K562 (cell line): Measurements from ENCODE around the gene NR3C1. TPM values are rescaled to one million over a fixed set of nuclear protein-coding genes. Genes with fewer than 3 reads are reported as not detected.

Source experiments
- ATAC-seq: fragments of 200-7000 bp; cut with Tn5 transposase; 3 replicates; pipeline ENCODE4 v1.9.1; 2020; ENCODE audit warnings: moderate library complexity
- BruUV-seq: library from RNA; stranded (reverse); fragments of 400-500 nt; replicated peaks from 2 replicates; lab custom pipeline; 2021; lab: Mats Ljungman, UMichigan
- CTCF ChIA-PET: fragments of 300-600 bp; formaldehyde crosslinking; extraction: SDS; loops from one replicate; lab custom pipeline; 2021; ENCODE audit warnings: low intra/inter-chr PET ratio; lab: Yijun Ruan, JAX
- POLR2A ChIA-PET: fragments of 300-600, 350-650 bp; sonication (Branson Sonifier 250); formaldehyde crosslinking; extraction: SDS; loops from one replicate; lab custom pipeline; 2021; ENCODE audit warnings: antibody characterized with exemption, inconsistent platforms; lab: Yijun Ruan, JAX
- DNase-seq, 4 experiments: peaks; one replicate each; pipeline versions ENCODE4 v3.0.0 to v3.0.0-alpha.2; 2011 to 2018; ENCODE audit warnings: low spot score in 3 of 4, mixed read lengths in 3 of 4; ENCODE audit errors: extremely low read depth in 1 of 4
- FAIRE-seq: peaks from 2 replicates; lab custom pipeline; 2011; peaks lifted over from hg19 to GRCh38; lab: Jason Lieb, UNC
- H2AFZ ChIP-seq: 2 replicates; pipeline ENCODE4 v1.6.0; 2011; ENCODE audit warnings: low read depth, low read length, control low read depth, inconsistent platforms
- H3K27ac ChIP-seq: fragments of 200-600 bp; 3 replicates; pipeline ENCODE4 v1.8.0; 2011; ENCODE audit warnings: low read depth, mild to moderate bottlenecking, control low read depth, inconsistent platforms, low read length, moderate library complexity, mixed read lengths; ENCODE audit errors: extremely low read depth
- H3K27me3 ChIP-seq, 2 experiments: fragments of 300-600 bp in 1 of 2; 2 replicates in 1 of 2; 3 replicates in 1 of 2; pipeline versions ENCODE4 v1.6.0 to v1.8.0; 2011; ENCODE audit warnings: inconsistent platforms in 2 of 2, low read length in 2 of 2, mild to moderate bottlenecking in 1 of 2, mixed read lengths in 1 of 2, moderate library complexity in 1 of 2; ENCODE audit not compliant: control insufficient read depth in 2 of 2, insufficient read depth in 2 of 2
- H3K36me3 ChIP-seq: fragments of 300-600 bp; 3 replicates; pipeline ENCODE4 v1.8.0; 2011; ENCODE audit warnings: mild to moderate bottlenecking, low read length, inconsistent platforms; ENCODE audit not compliant: control insufficient read depth, insufficient read depth
- H3K4me1 ChIP-seq, 2 experiments: fragments of 200-600 bp in 1 of 2; replicated peaks in 1 of 2; 2 replicates in 1 of 2; 3 replicates in 1 of 2; pipeline versions ENCODE4 v1.5.1 to v1.8.0; 2011; ENCODE audit warnings: inconsistent platforms in 2 of 2, low read length in 2 of 2, mild to moderate bottlenecking in 1 of 2, mixed read lengths in 1 of 2, moderate library complexity in 1 of 2; ENCODE audit not compliant: control insufficient read depth in 2 of 2, insufficient read depth in 2 of 2
- H3K4me2 ChIP-seq: 2 replicates; pipeline ENCODE4 v1.6.1; 2011; ENCODE audit warnings: low read length, control low read depth, inconsistent platforms, mixed read lengths; ENCODE audit not compliant: insufficient read depth
- H3K4me3 ChIP-seq: fragments of 200-600 bp; sonication (generic), shearing (Covaris generic); 2 replicates; pipeline ENCODE4 v1.5.1; 2016; ENCODE audit warnings: control low read depth, inconsistent platforms
- H3K79me2 ChIP-seq: fragments of 200-600 bp; 3 replicates; pipeline ENCODE4 v1.8.0; 2011; ENCODE audit warnings: low read length, inconsistent platforms; ENCODE audit not compliant: control insufficient read depth, insufficient read depth
- H3K9ac ChIP-seq, 2 experiments: 2 replicates each; pipeline versions ENCODE4 v1.6.0 to v1.6.1; 2011; ENCODE audit warnings: low read depth in 2 of 2, low read length in 2 of 2, control low read depth in 1 of 2, inconsistent platforms in 1 of 2, mild to moderate bottlenecking in 1 of 2, mixed read lengths in 1 of 2; ENCODE audit not compliant: insufficient read depth in 1 of 2
- H3K9me1 ChIP-seq: one replicate; pipeline ENCODE4 v1.6.0; 2011; ENCODE audit warnings: inconsistent platforms, mild to moderate bottlenecking, low read length, moderate library complexity; ENCODE audit not compliant: control insufficient read depth, insufficient read depth
- H3K9me3 ChIP-seq: replicated peaks from 2 replicates; pipeline ENCODE4 v1.5.1; 2011; ENCODE audit warnings: low read depth, low read length, inconsistent platforms; ENCODE audit not compliant: control insufficient read depth, insufficient read depth
- H4K20me1 ChIP-seq: replicated peaks from 2 replicates; pipeline ENCODE4 v1.6.1; 2011; ENCODE audit warnings: low read length, inconsistent platforms, mixed read lengths; ENCODE audit not compliant: control insufficient read depth, insufficient read depth
- ATF1 ChIP-seq, 2 experiments: fragments of 450-650 bp in 1 of 2; IDR thresholded peaks; 2 replicates each; pipeline ENCODE4 v1.6.1; 2016; ENCODE audit warnings: missing compliant biosample characterization in 1 of 2, missing genetic modification characterization in 1 of 2
- CBFA2T2 ChIP-seq: fragments of 450-650 bp; conservative IDR thresholded peaks from 2 replicates; pipeline ENCODE4 v1.6.1; 2017; ENCODE audit warnings: mild to moderate bottlenecking
- KLF1 ChIP-seq: fragments of 450-650 bp; IDR thresholded peaks from 2 replicates; pipeline ENCODE4 v1.6.1; 2016; ENCODE audit warnings: missing genetic modification characterization, missing compliant biosample characterization
- MTA1 ChIP-seq: fragments of 450-650 bp; IDR thresholded peaks from 2 replicates; pipeline ENCODE4 v1.6.1; 2017; ENCODE audit warnings: borderline replicate concordance
- NCOA2 ChIP-seq, 2 experiments: fragments of 450-650 bp; IDR thresholded peaks; 2 replicates each; pipeline ENCODE4 v1.6.1; 2018; ENCODE audit warnings: mild to moderate bottlenecking in 2 of 2, moderate library complexity in 1 of 2; ENCODE audit not compliant: partially characterized antibody in 2 of 2
- NFIX ChIP-seq: fragments of 250-450 bp; sonication (Bioruptor Pico); IDR thresholded peaks from 2 replicates; pipeline ENCODE4 v1.4.0; 2020; ENCODE audit warnings: low read depth, mild to moderate bottlenecking, moderate library complexity
- RERE ChIP-seq: sonication (generic); formaldehyde crosslinking; IDR thresholded peaks from 2 replicates; pipeline ENCODE4 v1.8.0; 2023; ENCODE audit warnings: missing genetic modification reagents, mild to moderate bottlenecking, borderline replicate concordance
- ZNF354B ChIP-seq: fragments of 250-450 bp; sonication (Bioruptor Pico); IDR thresholded peaks from 2 replicates; pipeline ENCODE4 v1.4.0; 2020
- WGBS: fragments of 100-300 bp; shearing (Covaris generic); methylation state at CpG from one replicate; pipeline ENCODE4 v1.1.6; 2016; ENCODE audit warnings: low coverage, mixed read lengths; ENCODE audit not compliant: insufficient coverage; ENCODE audit errors: missing lambda C conversion rate; 5-methylcytosine and 5-hydroxymethylcytosine counted together
- in situ Hi-C: fragments of 300-500 bp; cut with MboI; formaldehyde crosslinking; loops from 4 replicates; pipeline ENCODE4 v1.15.0; 2018; ENCODE audit warnings: inconsistent platforms, mixed read lengths
- intact Hi-C: fragments of 100-400 bp; cut with micrococcal nuclease; formaldehyde crosslinking; loops from 2 replicates; pipeline ENCODE4 v1.14.2; 2022
- polyA plus RNA-seq, 8 experiments: library from polyadenylated mRNA; depleted of rRNA in 4 of 8; stranded (reverse) in 5 of 8; unstranded in 3 of 8; fragments of >200 nt; fragmentation: Nextera tagmentation in 2 of 8; fragmentation: Illumina TruSeq in 1 of 8; extraction: Ambion mirVana in 2 of 8; extraction: Trizol in 1 of 8; gene quantifications; 2 replicates each; pipeline versions ENCODE4 v1.2.1 to v1.2.3, GENCODE V29; 2011 to 2014; ENCODE audit warnings: inconsistent platforms in 1 of 8, missing spikeins in 1 of 8
- total RNA-seq, 7 experiments: library from RNA; depleted of rRNA in 6 of 7; stranded (reverse); fragments of >200 nt in 6 of 7; fragmentation: Illumina TruSeq in 2 of 7; extraction: Trizol in 2 of 7; gene quantifications; 2 replicates each; pipeline versions ENCODE4 v1.2.1 to v1.2.3, GENCODE V29; 2011 to 2021; ENCODE audit warnings: low replicate concordance in 1 of 7

NR3C1 gene
- total and polyA plus RNA-seq, 9 of the 15 experiments (the other 6 are each of a cell fraction or from before 2014, with no cell fraction given), result 8.2 to 36.0 (median 15.0) TPM

- no peak overlapping the region for H3K27ac ChIP-seq
- BruUV-seq, result no TSS peak
- ChIA-PET CTCF (no interaction called here), POLR2A (no interaction called here)
- DNase-seq (no peak), ATAC-seq (no peak), FAIRE-seq (no peak)
- no peaks in the 10 kb centered on the region for H3K27me3 ChIP-seq
- in situ Hi-C loops (no loop called here), intact Hi-C loops (no loop called here)
- 95% methylated on average over 3 of the region's 3 CpGs for WGBS
- peaks cover 18% of the 10 kb centered on the region; the same call in 2 of the 3 replicates for H3K36me3 ChIP-seq
- H4K20me1 ChIP-seq, result no peaks in the 10 kb centered on the region
- no peaks in the 10 kb centered on the region for H3K79me2 ChIP-seq
- no peaks in the 10 kb centered on the region for H3K9me3 ChIP-seq
- no peak overlapping the region for H3K4me2 ChIP-seq
- no peaks in the 10 kb centered on the region for H3K4me1 ChIP-seq
- no peaks in the 10 kb centered on the region for H3K9me1 ChIP-seq
- H3K4me3 ChIP-seq, result no peak overlapping the region
- H3K9ac ChIP-seq, result no peak overlapping the region
- H2AFZ ChIP-seq, result no peak overlapping the region
- TF ChIP-seq MTA1 (no peak), KLF1 (tag) (no peak), NCOA2 (IDR thresholded peaks at IDR 0.05; ENCODE audit: partially characterized antibody in 2 of 2) (no peak), ZNF354B (no peak), NFIX (no peak)
Observed at GRCh38 chr5:143284521-143284920, 119.0 kb downstream of the NR3C1 start.

- H3K4me1 ChIP-seq, result no peaks in the 10 kb centered on the region
- no peak overlapping the region for H2AFZ ChIP-seq
- DNase-seq (no peak), FAIRE-seq (no peak), ATAC-seq (no peak)
- in situ Hi-C loops, result no loop called here
- WGBS, result 93% methylated on average over 4 of the region's 4 CpGs
- ChIA-PET CTCF (no interaction called here), POLR2A (no interaction called here)
- BruUV-seq, result no TSS peak
- intact Hi-C loops, result no loop called here
- H3K9me3 ChIP-seq, result no peaks in the 10 kb centered on the region
- no peak overlapping the region for H3K9ac ChIP-seq
- H3K9me1 ChIP-seq, result no peaks in the 10 kb centered on the region
- no peaks in the 10 kb centered on the region for H4K20me1 ChIP-seq
- no peaks in the 10 kb centered on the region for H3K79me2 ChIP-seq
- no peak overlapping the region for H3K4me2 ChIP-seq
- peaks cover 18% of the 10 kb centered on the region; the same call in 2 of the 3 replicates for H3K36me3 ChIP-seq
- no peaks in the 10 kb centered on the region for H3K27me3 ChIP-seq
- no peak overlapping the region for H3K4me3 ChIP-seq
- no peak overlapping the region for H3K27ac ChIP-seq
- TF ChIP-seq RERE (CRISPR knock-in tag) (no peak), CBFA2T2 (no peak), ATF1 (CRISPR knock-in tag; IDR thresholded peaks at IDR 0.05) (no peak), ATF1 (tag; IDR thresholded peaks at IDR 0.05) (no peak)
Observed at GRCh38 chr5:143284002-143284401, 119.5 kb downstream of the NR3C1 start.
